Activated T-cell treated with anti-CD3 and anti-CD28 coated beads, Interleukin-2, amount 50 U/mL, for 72 hours (primary cell): ENCODE measurements around the gene SETD2. TPM values are rescaled to one million over a fixed set of nuclear protein-coding genes. Genes with fewer than 3 reads are reported as not detected.

ENCODE experiments used
- ATAC-seq, 2 donors: fragments of 150-1000 bp; cut with Tn5 transposase; replicated peaks in 1 of 2; 2 replicates each; pipeline ENCODE4 v1.10.0; 2021; ENCODE audit warnings: moderate library complexity in 2 of 2, mild to moderate bottlenecking in 1 of 2
- DNase-seq, 2 donors: peaks; one replicate each; pipeline ENCODE4 v3.0.0; 2021 to 2022; ENCODE audit warnings: mixed read lengths in 1 of 2
- H3K27ac Mint-ChIP-seq: one replicate; pipeline ENCODE4 v1.8.0; 2022; ENCODE audit warnings: mild to moderate bottlenecking, moderate library complexity, mixed read lengths
- H3K27me3 Mint-ChIP-seq: one replicate; pipeline ENCODE4 v1.8.0; 2022; ENCODE audit warnings: low read depth, mixed read lengths
- H3K36me3 Mint-ChIP-seq, 2 donors: one replicate each; pipeline ENCODE4 v1.8.0; 2022; ENCODE audit warnings: mixed read lengths in 2 of 2, mild to moderate bottlenecking in 1 of 2; ENCODE audit not compliant: insufficient read depth in 2 of 2
- H3K4me1 Mint-ChIP-seq: one replicate; pipeline ENCODE4 v1.8.0; 2022; ENCODE audit warnings: low read depth, mixed read lengths
- H3K4me3 Mint-ChIP-seq, 2 donors: one replicate each; pipeline ENCODE4 v1.8.0; 2022; ENCODE audit warnings: mild to moderate bottlenecking in 2 of 2, mixed read lengths in 2 of 2, moderate library complexity in 2 of 2
- H3K9me3 Mint-ChIP-seq, 2 donors: one replicate each; pipeline ENCODE4 v1.8.0; 2022; ENCODE audit warnings: mixed read lengths in 2 of 2
- total RNA-seq, 2 donors: library from RNA; stranded (reverse); gene quantifications; one replicate each; pipeline ENCODE4 v1.2.3, GENCODE V29; 2022

Gene SETD2
- total RNA-seq, 2 donors from 2014 or later, result 42.9 to 48.7 TPM

- no peak for ATAC-seq
These were observed 172.3 kb downstream of the SETD2 start for GRCh38 chr3:46991406-46992165.

GRCh38 chr3:46990573-46991374, 173.1 kb downstream of the SETD2 start:
- Mint-ChIP-seq H3K4me1 (peaks cover 31% of the 10 kb centered on the region), H3K27ac (peak overlapping the region; percentile 20), H3K36me3 (no peaks in the 10 kb centered on the region), H3K27me3 (no peaks in the 10 kb centered on the region), H3K9me3 (no peaks in the 10 kb centered on the region), H3K4me3 (no peak overlapping the region)
- no peak for ATAC-seq
- no peak for DNase-seq

More at GRCh38 chr3:46991406-46992165, 172.3 kb downstream of the SETD2 start:
- Mint-ChIP-seq H3K4me1 (peaks cover 23% of the 10 kb centered on the region), H3K36me3 (no peaks in the 10 kb centered on the region), H3K9me3 (no peaks in the 10 kb centered on the region), H3K27ac (no peak overlapping the region), H3K27me3 (no peaks in the 10 kb centered on the region), H3K4me3 (no peak overlapping the region)
- no peak for DNase-seq

- ATAC-seq (no peak), DNase-seq (no peak)
- H3K27ac Mint-ChIP-seq, result peak overlapping the region; percentile 63
- no peaks in the 10 kb centered on the region for H3K27me3 Mint-ChIP-seq
- peak overlapping the region; percentile 82 to 85 for H3K4me3 Mint-ChIP-seq
- H3K9me3 Mint-ChIP-seq, result no peaks in the 10 kb centered on the region
- H3K4me1 Mint-ChIP-seq, result peaks cover 42% of the 10 kb centered on the region
- H3K36me3 Mint-ChIP-seq, result peaks cover 0 to 1% of the 10 kb centered on the region in 2 donors
These were observed 174.6 kb downstream of the SETD2 start for GRCh38 chr3:46989146-46989810.

- DNase-seq (no peak), ATAC-seq (no peak)
- no peaks in the 10 kb centered on the region for H3K9me3 Mint-ChIP-seq
- H3K27ac Mint-ChIP-seq, result peak overlapping the region; percentile 95
- no peaks in the 10 kb centered on the region for H3K27me3 Mint-ChIP-seq
- peaks cover 0 to 1% of the 10 kb centered on the region in 2 donors for H3K36me3 Mint-ChIP-seq
- peaks cover 44% of the 10 kb centered on the region for H3K4me1 Mint-ChIP-seq
- H3K4me3 Mint-ChIP-seq, result peak overlapping the region; percentile 82 to 85
These were observed 175.3 kb downstream of the SETD2 start for GRCh38 chr3:46988616-46989015.

- H3K9me3 Mint-ChIP-seq, result no peaks in the 10 kb centered on the region
- H3K27me3 Mint-ChIP-seq, result no peaks in the 10 kb centered on the region
- H3K36me3 Mint-ChIP-seq, result peaks cover 0 to 1% of the 10 kb centered on the region in 2 donors
- peak overlapping the region; percentile 82 to 85 for H3K4me3 Mint-ChIP-seq
- peak overlapping the region; percentile 95 for H3K27ac Mint-ChIP-seq
- ATAC-seq (peak; percentile 95 to 96), DNase-seq (peak; percentile 83 to 88)
- peaks cover 48% of the 10 kb centered on the region for H3K4me1 Mint-ChIP-seq
These were observed 176.0 kb downstream of the SETD2 start for GRCh38 chr3:46987743-46988401.

DNA sequence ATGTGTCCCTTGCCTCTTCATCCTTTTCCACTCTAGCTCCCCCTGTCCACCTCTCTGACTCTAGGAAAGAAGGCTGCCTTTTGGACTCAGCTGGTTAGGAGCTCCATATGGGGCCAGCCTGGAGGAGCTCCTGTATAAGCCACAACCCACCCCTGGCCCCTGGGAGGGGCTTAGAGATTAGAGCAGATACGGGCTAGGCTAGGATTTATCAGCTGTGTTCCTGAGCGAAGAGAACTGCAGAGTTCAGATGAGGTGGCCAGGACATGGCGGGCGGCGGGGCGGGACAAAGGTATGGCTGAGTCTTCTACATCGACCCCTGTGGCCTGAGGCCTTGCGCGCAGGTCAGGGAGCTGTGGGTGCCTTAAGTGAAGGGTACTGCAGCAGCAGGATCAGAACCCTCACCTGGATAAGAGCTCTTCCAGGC, 176.6 kb downstream of the SETD2 start:
- H3K4me3 Mint-ChIP-seq, result peak overlapping the region; percentile 82 to 85
- H3K27me3 Mint-ChIP-seq, result no peaks in the 10 kb centered on the region
- peak overlapping the region; percentile 95 for H3K27ac Mint-ChIP-seq
- H3K36me3 Mint-ChIP-seq, result peaks cover 0 to 1% of the 10 kb centered on the region in 2 donors
- H3K4me1 Mint-ChIP-seq, result peaks cover 48% of the 10 kb centered on the region
- ATAC-seq (peak; percentile 19 to 26), DNase-seq (no peak)
- no peaks in the 10 kb centered on the region for H3K9me3 Mint-ChIP-seq

DNA sequence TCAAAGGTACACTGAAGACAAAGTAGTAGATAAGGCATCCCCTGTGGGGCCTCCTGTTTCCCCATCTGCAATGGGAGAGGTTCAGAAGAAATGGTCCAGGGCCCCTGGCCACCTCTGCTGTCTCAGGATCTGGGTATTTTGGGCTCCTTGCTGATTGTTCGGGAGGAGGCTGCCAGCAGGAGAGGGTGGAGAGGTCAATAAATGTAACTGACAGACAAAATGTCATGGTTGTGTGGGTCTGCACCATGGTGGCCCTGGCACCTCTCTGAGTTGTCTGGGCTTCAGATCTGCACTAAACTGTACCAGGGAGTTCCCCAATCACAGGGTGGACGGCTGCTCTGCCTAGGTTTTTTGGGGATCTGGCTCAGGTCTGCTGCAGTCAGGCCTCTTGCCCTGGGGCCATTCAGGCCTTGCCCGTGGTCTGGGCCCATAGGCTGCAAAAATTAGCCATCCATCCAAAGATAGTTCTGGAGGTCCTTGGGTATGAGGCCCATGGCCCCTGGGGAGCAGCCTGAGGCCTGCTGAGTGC, 177.1 kb downstream of the SETD2 start:
- no peak for ATAC-seq
- H3K27me3 Mint-ChIP-seq, result no peaks in the 10 kb centered on the region
- no peak for DNase-seq
- H3K9me3 Mint-ChIP-seq, result no peaks in the 10 kb centered on the region
- peak overlapping the region; percentile 82 to 85 for H3K4me3 Mint-ChIP-seq
- H3K27ac Mint-ChIP-seq, result peak overlapping the region; percentile 94
- H3K36me3 Mint-ChIP-seq, result peaks cover 0 to 1% of the 10 kb centered on the region in 2 donors
- peaks cover 50% of the 10 kb centered on the region for H3K4me1 Mint-ChIP-seq

GRCh38 chr3:46986055-46986730, 177.7 kb downstream of the SETD2 start:
- Mint-ChIP-seq H3K4me1 (peaks cover 57% of the 10 kb centered on the region), H3K4me3 (peak overlapping the region; percentile 17 to 82), H3K27ac (peak overlapping the region; percentile 94), H3K36me3 (peaks cover 0 to 1% of the 10 kb centered on the region in 2 donors), H3K27me3 (no peaks in the 10 kb centered on the region), H3K9me3 (no peaks in the 10 kb centered on the region)
- DNase-seq, result no peak
- ATAC-seq, result no peak

DNA sequence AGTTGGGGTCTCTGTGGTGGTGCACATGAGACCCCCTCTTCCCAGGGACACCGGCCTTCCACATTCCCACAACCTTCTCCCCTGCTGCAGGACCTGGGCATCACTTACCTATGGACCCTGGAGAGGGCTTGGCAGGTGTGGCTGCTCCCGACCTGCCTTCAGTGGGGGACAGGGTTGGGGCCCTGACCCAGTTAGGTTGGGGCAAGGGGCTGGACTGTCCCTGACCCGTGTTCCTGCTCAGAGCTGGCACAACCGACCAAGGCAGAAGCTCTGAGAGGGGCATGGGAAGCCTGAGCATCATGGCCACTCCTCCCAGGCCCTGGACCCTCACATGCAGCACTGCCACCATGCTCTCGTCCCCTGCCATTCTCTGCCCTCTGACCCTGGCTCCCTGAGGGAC, 178.3 kb downstream of the SETD2 start:
- no peak overlapping the region for H3K27ac Mint-ChIP-seq
- ATAC-seq, result no peak
- peaks cover 63% of the 10 kb centered on the region for H3K4me1 Mint-ChIP-seq
- no peaks in the 10 kb centered on the region for H3K27me3 Mint-ChIP-seq
- peaks cover 0 to 1% of the 10 kb centered on the region in 2 donors for H3K36me3 Mint-ChIP-seq
- no peaks in the 10 kb centered on the region for H3K9me3 Mint-ChIP-seq
- H3K4me3 Mint-ChIP-seq, result no peak overlapping the region
- no peak for DNase-seq

DNA sequence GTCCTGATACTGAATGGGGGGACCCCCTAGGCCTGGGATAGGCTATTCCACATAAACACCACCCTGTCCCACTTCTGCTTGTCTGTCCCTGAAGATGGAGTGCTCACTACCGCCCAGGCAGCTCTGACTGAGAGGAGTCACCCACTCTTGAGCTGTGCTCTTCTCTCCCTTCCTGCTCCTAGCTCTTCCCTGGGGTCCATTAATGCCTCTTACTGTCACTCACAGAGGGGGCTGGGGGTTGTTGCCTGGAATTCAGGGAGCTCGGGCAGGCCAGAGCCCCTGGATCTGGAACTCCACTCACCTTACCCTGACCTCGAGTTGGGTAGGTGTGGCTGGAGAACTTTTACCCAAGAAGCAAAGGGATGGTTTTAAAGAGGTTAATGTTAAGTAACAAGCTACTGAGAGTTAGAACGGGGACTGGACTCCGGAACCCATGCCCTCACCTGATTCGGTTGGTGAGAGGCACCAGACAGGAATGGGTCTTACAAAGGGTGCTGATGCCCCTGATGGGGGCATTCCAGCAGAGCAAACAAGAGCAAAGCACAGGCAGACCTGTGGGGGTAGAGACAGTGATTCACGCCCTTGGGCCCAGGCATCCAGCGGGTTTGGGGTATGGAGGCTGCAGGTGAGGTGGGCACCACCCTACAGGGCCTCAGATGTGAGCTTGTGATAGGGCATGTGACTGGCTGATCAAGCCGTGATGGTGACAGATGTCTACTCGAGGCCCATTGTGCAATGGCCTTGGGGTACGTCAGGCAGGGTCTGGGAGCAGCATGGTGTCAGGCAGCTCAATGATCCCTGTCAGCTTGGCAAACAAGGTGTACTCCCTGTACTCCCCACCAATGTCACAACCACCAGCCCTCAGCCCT, 179.1 kb downstream of the SETD2 start:
- peaks cover 0 to 1% of the 10 kb centered on the region in 2 donors for H3K36me3 Mint-ChIP-seq
- ATAC-seq (no peak), DNase-seq (no peak)
- H3K4me3 Mint-ChIP-seq, result no peak overlapping the region
- peak overlapping the region; percentile 7 for H3K27ac Mint-ChIP-seq
- no peaks in the 10 kb centered on the region for H3K9me3 Mint-ChIP-seq
- no peaks in the 10 kb centered on the region for H3K27me3 Mint-ChIP-seq
- H3K4me1 Mint-ChIP-seq, result peaks cover 65% of the 10 kb centered on the region

DNA sequence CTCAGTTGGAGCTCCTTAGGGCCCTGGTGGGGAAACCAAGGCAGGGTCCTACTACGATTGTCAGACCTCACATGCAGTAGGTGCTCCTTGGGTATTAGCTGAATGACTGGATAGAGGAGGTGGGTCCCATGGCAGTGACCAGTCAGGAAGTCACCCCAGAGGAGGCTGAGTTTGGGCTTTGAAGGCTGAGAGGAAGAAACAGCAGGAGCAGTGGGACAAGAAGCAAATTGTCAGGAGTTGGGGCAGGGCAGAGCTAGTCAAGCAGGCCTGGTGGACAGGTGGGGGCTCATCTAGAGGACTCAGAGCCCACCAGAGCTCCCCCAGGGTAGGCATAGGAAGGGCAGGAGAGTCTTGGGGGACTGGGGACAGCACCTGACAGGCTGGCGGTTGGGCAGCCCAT, 181.4 kb downstream of the SETD2 start:
- Mint-ChIP-seq H3K4me3 (no peak overlapping the region), H3K9me3 (no peaks in the 10 kb centered on the region), H3K36me3 (peaks cover 0 to 1% of the 10 kb centered on the region in 2 donors), H3K27ac (peak overlapping the region; percentile 17), H3K4me1 (peaks cover 67% of the 10 kb centered on the region), H3K27me3 (no peaks in the 10 kb centered on the region)
- DNase-seq (no peak), ATAC-seq (no peak)
